Measurements from ENCODE around the gene ZSCAN10. TPM values are rescaled to one million over a fixed set of nuclear protein-coding genes. Genes with fewer than 3 reads are reported as not detected.
A peak's percentile ranks its signal among the peaks of the same experiment; 100 is the strongest.
"Not testable (repeated sequence)": the region's sequence is repeated elsewhere in the genome, so short reads cannot be mapped to it uniquely, and the experiment has no call there.

ZSCAN10 gene
- total RNA-seq, 1 experiment from 2014 or later: 11.2 TPM

- in situ Hi-C loops (cut with HindIII; ENCODE audit: low sequenced_read_pairs): no loop called here
- DNase-seq (ENCODE audit: low spot score): no peak
These were observed 27.4 kb downstream of the ZSCAN10 start for GRCh38 chr16:3071655-3072054.

- no peak for DNase-seq (ENCODE audit: low spot score)
- in situ Hi-C loops (cut with HindIII; ENCODE audit: low sequenced_read_pairs): no loop called here
These were observed 28.4 kb downstream of the ZSCAN10 start for GRCh38 chr16:3070608-3071111.

- DNase-seq (ENCODE audit: low spot score); in situ Hi-C loops (cut with HindIII; ENCODE audit: low sequenced_read_pairs): not testable (repeated sequence)
These were observed 29.9 kb downstream of the ZSCAN10 start for GRCh38 chr16:3069146-3069545.

- in situ Hi-C loops (cut with HindIII; ENCODE audit: low sequenced_read_pairs): no loop called here
These were observed 30.6 kb downstream of the ZSCAN10 start for GRCh38 chr16:3068487-3068886.

GRCh38 chr16:3066440-3066748 is 32.7 kb downstream of the ZSCAN10 start:
- no peak for DNase-seq (ENCODE audit: low spot score)
- in situ Hi-C loops (cut with HindIII; ENCODE audit: low sequenced_read_pairs): no loop called here

More at GRCh38 chr16:3068487-3068886, 30.6 kb downstream of the ZSCAN10 start:
- no peak for DNase-seq (ENCODE audit: low spot score)

- DNase-seq (ENCODE audit: low spot score): no peak
- in situ Hi-C loops (cut with HindIII; ENCODE audit: low sequenced_read_pairs): no loop called here
These were observed 33.2 kb downstream of the ZSCAN10 start for GRCh38 chr16:3065742-3066439.

GRCh38 chr16:3065069-3065741 is 33.9 kb downstream of the ZSCAN10 start, which contains the start of gene IL32:
IL32 (plus strand) TSS chr16:3065640; CDS start chr16:3065812, 172 bp downstream.
- DNase-seq (ENCODE audit: low spot score): no peak
- in situ Hi-C loops (cut with HindIII; ENCODE audit: low sequenced_read_pairs): no loop called here

- no peak for DNase-seq (ENCODE audit: low spot score)
- in situ Hi-C loops (cut with HindIII; ENCODE audit: low sequenced_read_pairs): loop anchor here (5.0 kb wide), 1 partner anchor 83 kb away; no protein-coding TSS in a partner anchor
These were observed 35.3 kb downstream of the ZSCAN10 start for GRCh38 chr16:3063625-3064386.

- no peak for DNase-seq (ENCODE audit: low spot score)
- in situ Hi-C loops (cut with HindIII; ENCODE audit: low sequenced_read_pairs): loop anchor here (5.0 kb wide), 1 partner anchor 85 kb away; no protein-coding TSS in a partner anchor
These were observed 36.5 kb downstream of the ZSCAN10 start for GRCh38 chr16:3062553-3062952.

- in situ Hi-C loops (cut with HindIII; ENCODE audit: low sequenced_read_pairs): loop anchor here (5.0 kb wide), 1 partner anchor 87 kb away; no protein-coding TSS in a partner anchor
- DNase-seq (ENCODE audit: low spot score): no peak
These were observed 38.6 kb downstream of the ZSCAN10 start for GRCh38 chr16:3060339-3061127.

- DNase-seq (ENCODE audit: low spot score): no peak
- in situ Hi-C loops (cut with HindIII; ENCODE audit: low sequenced_read_pairs): loop anchor here (5.0 kb wide), 1 partner anchor 88 kb away; no protein-coding TSS in a partner anchor
These were observed 39.3 kb downstream of the ZSCAN10 start for GRCh38 chr16:3059723-3060242.

GRCh38 chr16:3059041-3059722 is 39.9 kb downstream of the ZSCAN10 start:
- DNase-seq (ENCODE audit: low spot score): peak; percentile 81
- in situ Hi-C loops (cut with HindIII; ENCODE audit: low sequenced_read_pairs): no loop called here

- in situ Hi-C loops (cut with HindIII; ENCODE audit: low sequenced_read_pairs): no loop called here
- peak; percentile 61 for DNase-seq (ENCODE audit: low spot score)
These were observed 40.7 kb downstream of the ZSCAN10 start for GRCh38 chr16:3058139-3059030.

- in situ Hi-C loops (cut with HindIII; ENCODE audit: low sequenced_read_pairs): no loop called here
- no peak for DNase-seq (ENCODE audit: low spot score)
These were observed 41.6 kb downstream of the ZSCAN10 start for GRCh38 chr16:3057181-3058138.

GRCh38 chr16:3056336-3057180 is 42.5 kb downstream of the ZSCAN10 start:
- in situ Hi-C loops (cut with HindIII; ENCODE audit: low sequenced_read_pairs): no loop called here
- no peak for DNase-seq (ENCODE audit: low spot score)
